ENCODE data around the gene TCFL5.

The TCFL5 gene

GRCh38 chr20:62880147-62880934, 18.7 kb upstream of the TCFL5 start:
- Histone ChIP-seq H3K4me1 (ENCODE audit: low read depth, poor library complexity, severe bottlenecking) (peaks cover 16% of the 10 kb centered on the region), H3K27ac (no peak overlapping the region), H3K27me3 (ENCODE audit: insufficient read depth, low read depth) (no peaks in the 10 kb centered on the region), H3K36me3 (ENCODE audit: insufficient read depth) (no peaks in the 10 kb centered on the region), H2AFZ (ENCODE audit: low read depth) (no peak overlapping the region), H3K4me3 (IDR thresholded peaks at IDR 0.05; ENCODE audit: insufficient read depth, low read depth, low read length) (no peak overlapping the region), H3K9ac (no peak overlapping the region), H3K79me2 (ENCODE audit: insufficient read depth, low read depth) (no peaks in the 10 kb centered on the region), H3K4me2 (no peak overlapping the region), H4K20me1 (ENCODE audit: insufficient read depth) (no peaks in the 10 kb centered on the region)
- no peak for TF ChIP-seq CTCF (conservative IDR thresholded peaks at IDR 0.05; ENCODE audit: low read depth, low read length)

GRCh38 chr20:62879275-62880146, 17.9 kb upstream of the TCFL5 start:
- H3K4me2 ChIP-seq: no peak overlapping the region
- peaks cover 12% of the 10 kb centered on the region for H3K4me1 ChIP-seq (ENCODE audit: low read depth, poor library complexity, severe bottlenecking)
- H3K27me3 ChIP-seq (ENCODE audit: insufficient read depth, low read depth): no peaks in the 10 kb centered on the region
- no peak overlapping the region for H2AFZ ChIP-seq (ENCODE audit: low read depth)
- H3K27ac ChIP-seq: no peak overlapping the region
- no peak for TF ChIP-seq CTCF (conservative IDR thresholded peaks at IDR 0.05; ENCODE audit: low read depth, low read length)
- no peak overlapping the region for H3K9ac ChIP-seq
- H3K4me3 ChIP-seq (IDR thresholded peaks at IDR 0.05; ENCODE audit: insufficient read depth, low read depth, low read length): no peak overlapping the region
- no peaks in the 10 kb centered on the region for H4K20me1 ChIP-seq (ENCODE audit: insufficient read depth)
- H3K79me2 ChIP-seq (ENCODE audit: insufficient read depth, low read depth): no peaks in the 10 kb centered on the region
- H3K36me3 ChIP-seq (ENCODE audit: insufficient read depth): no peaks in the 10 kb centered on the region

- no peak overlapping the region for H3K4me3 ChIP-seq (IDR thresholded peaks at IDR 0.05; ENCODE audit: insufficient read depth, low read depth, low read length)
- no peaks in the 10 kb centered on the region for H3K36me3 ChIP-seq (ENCODE audit: insufficient read depth)
- H3K27me3 ChIP-seq (ENCODE audit: insufficient read depth, low read depth): no peaks in the 10 kb centered on the region
- no peak overlapping the region for H3K4me2 ChIP-seq
- no peak overlapping the region for H3K27ac ChIP-seq
- no peak overlapping the region for H3K9ac ChIP-seq
- TF ChIP-seq CTCF (conservative IDR thresholded peaks at IDR 0.05; ENCODE audit: low read depth, low read length): no peak
- no peaks in the 10 kb centered on the region for H3K79me2 ChIP-seq (ENCODE audit: insufficient read depth, low read depth)
- no peak overlapping the region for H2AFZ ChIP-seq (ENCODE audit: low read depth)
- no peaks in the 10 kb centered on the region for H4K20me1 ChIP-seq (ENCODE audit: insufficient read depth)
- H3K4me1 ChIP-seq (ENCODE audit: low read depth, poor library complexity, severe bottlenecking): peaks cover 11% of the 10 kb centered on the region
Measured at GRCh38 chr20:62878244-62879038, 16.8 kb upstream of the TCFL5 start.
